ENCODE results near the gene CSPG5. TPM values are rescaled to one million over a fixed set of nuclear protein-coding genes. Genes with fewer than 3 reads are reported as not detected.
A peak's percentile ranks its signal among the peaks of the same experiment; 100 is the strongest.

The CSPG5 gene
- total and polyA plus RNA-seq, 7 experiments from 2014 or later = 0.10 to 0.51 (median 0.43) TPM; not detected in 3

DNA sequence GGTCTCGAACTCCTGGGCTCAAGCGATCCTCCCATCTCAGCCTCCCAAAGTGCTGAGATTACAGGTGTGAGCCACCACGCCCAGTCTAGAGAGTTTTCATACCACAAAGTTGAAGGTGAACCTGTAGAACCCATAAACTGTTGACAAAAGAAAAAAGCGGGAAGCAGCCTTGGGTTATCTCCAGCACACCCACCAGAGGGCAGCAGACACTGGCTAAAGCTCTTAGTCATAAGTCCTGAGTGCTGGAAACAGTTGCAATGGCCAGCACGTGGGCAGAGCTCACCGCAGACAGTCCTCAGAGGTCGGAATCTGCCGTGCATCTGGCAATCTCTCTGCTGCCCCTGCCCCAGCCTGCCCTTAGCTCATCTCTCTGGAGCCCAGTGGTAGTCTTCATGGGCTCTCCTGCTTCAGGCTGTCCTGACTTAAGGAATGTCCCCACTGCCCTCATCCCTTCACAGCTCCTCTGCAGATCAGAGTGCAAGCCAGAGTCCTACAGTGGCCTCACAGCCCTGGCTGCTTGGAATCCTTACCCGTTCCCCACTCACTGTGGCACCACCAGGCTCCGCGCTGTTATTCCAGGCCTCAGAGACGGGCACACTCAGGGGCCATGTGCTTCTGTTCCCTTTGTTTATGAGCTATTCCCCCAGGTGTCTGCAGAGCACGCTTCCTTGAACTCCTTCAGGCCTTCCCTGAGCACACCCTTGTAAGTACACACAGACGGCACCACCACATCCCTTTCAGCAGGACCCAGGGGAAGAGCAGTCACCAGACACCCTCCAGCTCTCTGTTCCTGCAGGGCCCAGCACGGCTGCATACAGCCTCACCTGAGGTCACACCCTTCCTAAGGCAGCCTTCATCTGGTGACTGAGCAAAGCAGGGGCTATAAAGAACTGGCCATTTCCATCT is 56.3 kb downstream of the CSPG5 start:
- intact Hi-C loops (cut with micrococcal nuclease) = loop anchor here (1.0 to 10.0 kb wide), 5 partner anchors 267 to 632 kb away; no protein-coding TSS in a partner anchor
- Histone ChIP-seq H3K9me3 (ENCODE audit: control insufficient read depth in 2 of 3, low read length in 3 of 3) (no peaks in the 10 kb centered on the region), H3K4me3 (ENCODE audit: low read length) (no peak overlapping the region), H3K36me3 (ENCODE audit: control insufficient read depth in 2 of 3, insufficient read depth in 3 of 3, low read length in 3 of 3) (no peaks in the 10 kb centered on the region), H3K4me1 (ENCODE audit: control insufficient read depth in 2 of 2, insufficient read depth in 2 of 2, low read length in 2 of 2) (no peaks in the 10 kb centered on the region), H3K27ac (ENCODE audit: low read depth, low read length) (no peak overlapping the region), H3K27me3 (ENCODE audit: control insufficient read depth in 2 of 2, insufficient read depth in 2 of 2, low read length in 2 of 2) (no peaks in the 10 kb centered on the region)
- peaks cover 0 to 8% (median 0%) of the 10 kb centered on the region in 5 donors for H3K27me3 Mint-ChIP-seq
- ChIA-PET CTCF (interaction anchor here (0.5 to 4.4 kb wide), 19 partner anchors 9 to 1963 kb away, joined by 3 to 36 read pairs (median 4); partner anchors contain the start of genes DHX30, ELP6 and SMARCC1), POLR2A (interaction anchor here (0.7 to 1.5 kb wide), 5 partner anchors 103 to 303 kb away, joined by 3 to 7 read pairs (median 4); no protein-coding TSS in a partner anchor)
- H3K27ac Mint-ChIP-seq = peak overlapping the region in 2 of 9 donors; percentile 15 to 67
- peaks cover 0 to 4% (median 0%) of the 10 kb centered on the region in 11 donors for H3K9me3 Mint-ChIP-seq
- no peaks in the 10 kb centered on the region for H3K36me3 Mint-ChIP-seq
- DNase-seq = peak; percentile 36 to 75 (median 60)
- peak; percentile 97 for ATAC-seq
- peaks cover 0 to 11% (median 0%) of the 10 kb centered on the region in 7 donors for H3K4me1 Mint-ChIP-seq
- no peak overlapping the region for H3K4me3 Mint-ChIP-seq

DNA sequence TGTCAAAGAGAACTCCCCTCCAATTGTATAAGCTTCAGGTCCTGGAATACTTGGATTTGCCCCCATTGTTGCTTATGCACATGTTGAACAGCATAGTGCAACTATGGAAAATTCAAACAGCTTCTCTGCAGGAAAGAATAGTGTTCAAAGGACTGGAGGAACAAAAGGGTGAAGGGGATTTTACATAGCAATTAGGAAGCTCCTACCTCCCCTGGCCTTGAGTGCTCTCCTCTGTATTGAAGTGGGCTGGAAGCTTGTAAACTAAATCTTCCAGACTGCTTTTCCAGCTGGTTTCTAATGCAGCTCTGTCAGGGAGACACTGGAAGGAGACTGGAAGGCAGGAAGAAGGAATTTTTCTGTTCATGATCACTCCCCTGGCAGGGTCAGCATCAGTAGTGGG is 57.9 kb downstream of the CSPG5 start:
- CTCF ChIA-PET = interaction anchor here (0.6 to 4.4 kb wide), 5 partner anchors 8 to 305 kb away, joined by 4 to 36 read pairs (median 5); no protein-coding TSS in a partner anchor
- Mint-ChIP-seq H3K36me3 (no peaks in the 10 kb centered on the region), H3K4me3 (no peak overlapping the region), H3K27me3 (peaks cover 0 to 9% (median 0%) of the 10 kb centered on the region in 5 donors), H3K4me1 (peaks cover 0 to 11% (median 0%) of the 10 kb centered on the region in 7 donors), H3K9me3 (peaks cover 0 to 1% (median 0%) of the 10 kb centered on the region in 11 donors), H3K27ac (no peak overlapping the region)
- ATAC-seq (no peak), DNase-seq (no peak)
- H3K27me3 ChIP-seq (ENCODE audit: control insufficient read depth in 2 of 2, insufficient read depth in 2 of 2, low read length in 2 of 2) = no peaks in the 10 kb centered on the region
- no peaks in the 10 kb centered on the region for H3K4me1 ChIP-seq (ENCODE audit: control insufficient read depth in 2 of 2, insufficient read depth in 2 of 2, low read length in 2 of 2)
- no peaks in the 10 kb centered on the region for H3K9me3 ChIP-seq (ENCODE audit: control insufficient read depth in 2 of 3, low read length in 3 of 3)
- H3K27ac ChIP-seq (ENCODE audit: low read depth, low read length) = no peak overlapping the region
- intact Hi-C loops (cut with micrococcal nuclease) = loop anchor here (10.0 kb wide), 1 partner anchor 634 kb away; no protein-coding TSS in a partner anchor
- no peak overlapping the region for H3K4me3 ChIP-seq (ENCODE audit: low read length)
- POLR2A ChIA-PET = interaction anchor here (0.6 to 0.7 kb wide), 2 partner anchors 9 to 71 kb away, joined by 3 read pairs; no protein-coding TSS in a partner anchor
- no peaks in the 10 kb centered on the region for H3K36me3 ChIP-seq (ENCODE audit: control insufficient read depth in 2 of 3, insufficient read depth in 3 of 3, low read length in 3 of 3)

DNA sequence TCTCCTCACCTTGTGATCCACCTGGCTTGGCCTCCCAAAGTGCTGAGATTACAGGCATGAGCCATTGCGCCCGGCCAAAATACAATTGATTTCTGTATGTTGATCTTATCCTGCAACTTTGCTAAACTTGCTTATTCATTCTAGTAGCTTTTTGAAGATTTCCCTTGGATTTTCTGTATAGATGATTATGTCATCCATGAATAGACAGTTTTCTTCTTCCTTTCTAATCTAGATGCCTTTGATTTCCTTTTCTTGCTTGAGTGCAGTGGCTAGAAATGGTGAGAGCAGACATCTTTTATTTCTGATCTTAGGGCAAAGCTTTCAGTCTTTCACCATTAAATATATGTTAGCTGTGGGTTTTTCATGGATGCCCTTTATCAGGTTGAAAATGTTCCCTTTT is 60.7 kb downstream of the CSPG5 start:
- Histone ChIP-seq H3K4me1 (ENCODE audit: control insufficient read depth in 2 of 2, insufficient read depth in 2 of 2, low read length in 2 of 2) (no peaks in the 10 kb centered on the region), H3K4me3 (ENCODE audit: low read length) (no peak overlapping the region), H3K27ac (ENCODE audit: low read depth, low read length) (no peak overlapping the region), H3K27me3 (ENCODE audit: control insufficient read depth in 2 of 2, insufficient read depth in 2 of 2, low read length in 2 of 2) (no peaks in the 10 kb centered on the region), H3K9me3 (ENCODE audit: control insufficient read depth in 2 of 3, low read length in 3 of 3) (no peaks in the 10 kb centered on the region), H3K36me3 (ENCODE audit: control insufficient read depth in 2 of 3, insufficient read depth in 3 of 3, low read length in 3 of 3) (peaks cover 0 to 7% (median 0%) of the 10 kb centered on the region in 3 experiments)
- ATAC-seq (no peak), DNase-seq (no peak)
- Mint-ChIP-seq H3K36me3 (no peaks in the 10 kb centered on the region), H3K4me1 (peaks cover 5 to 15% (median 10%) of the 10 kb centered on the region in 7 donors), H3K9me3 (peaks cover 0 to 5% (median 0%) of the 10 kb centered on the region in 11 donors), H3K27me3 (peaks cover 0 to 8% (median 0%) of the 10 kb centered on the region in 5 donors), H3K27ac (no peak overlapping the region), H3K4me3 (no peak overlapping the region)
- intact Hi-C loops (cut with micrococcal nuclease) = loop anchor here in 1 of 2 donors (10.0 kb wide), 1 partner anchor 1037 kb away; the partner anchor contains the start of gene PFKFB4
- ChIA-PET CTCF (interaction anchor here (0.7 to 0.8 kb wide), 2 partner anchors 94 to 97 kb away, joined by 4 to 5 read pairs; no protein-coding TSS in a partner anchor), POLR2A (no interaction called here)

GRCh38 chr3:47515864-47516319 is 62.8 kb downstream of the CSPG5 start:
- Histone ChIP-seq H3K27ac (ENCODE audit: low read depth, low read length) (no peak overlapping the region), H3K36me3 (ENCODE audit: control insufficient read depth in 2 of 3, insufficient read depth in 3 of 3, low read length in 3 of 3) (peaks cover 0 to 10% (median 0%) of the 10 kb centered on the region in 3 experiments), H3K27me3 (ENCODE audit: control insufficient read depth in 2 of 2, insufficient read depth in 2 of 2, low read length in 2 of 2) (no peaks in the 10 kb centered on the region), H3K4me1 (ENCODE audit: control insufficient read depth in 2 of 2, insufficient read depth in 2 of 2, low read length in 2 of 2) (peaks cover 0 to 11% of the 10 kb centered on the region in 2 donors), H3K4me3 (ENCODE audit: low read length) (no peak overlapping the region), H3K9me3 (ENCODE audit: control insufficient read depth in 2 of 3, low read length in 3 of 3) (no peaks in the 10 kb centered on the region)
- Mint-ChIP-seq H3K9me3 (peaks cover 0 to 5% (median 0%) of the 10 kb centered on the region in 11 donors), H3K27me3 (peaks cover 0 to 8% (median 0%) of the 10 kb centered on the region in 5 donors), H3K36me3 (no peaks in the 10 kb centered on the region), H3K27ac (peak overlapping the region in 3 of 9 donors; percentile 8 to 97 (median 72)), H3K4me3 (peak overlapping the region in 3 of 10 donors; percentile 17 to 48 (median 45)), H3K4me1 (peaks cover 6 to 30% (median 22%) of the 10 kb centered on the region in 7 donors)
- ChIA-PET POLR2A (interaction anchor here (0.6 to 0.7 kb wide), 3 partner anchors 13 to 1889 kb away, joined by 3 read pairs; no protein-coding TSS in a partner anchor), CTCF (no interaction called here)
- ATAC-seq (no peak), DNase-seq (no peak)
- intact Hi-C loops (cut with micrococcal nuclease) = loop anchor here in 1 of 2 donors (10.0 kb wide), 1 partner anchor 1039 kb away; the partner anchor contains the start of gene PFKFB4

DNA sequence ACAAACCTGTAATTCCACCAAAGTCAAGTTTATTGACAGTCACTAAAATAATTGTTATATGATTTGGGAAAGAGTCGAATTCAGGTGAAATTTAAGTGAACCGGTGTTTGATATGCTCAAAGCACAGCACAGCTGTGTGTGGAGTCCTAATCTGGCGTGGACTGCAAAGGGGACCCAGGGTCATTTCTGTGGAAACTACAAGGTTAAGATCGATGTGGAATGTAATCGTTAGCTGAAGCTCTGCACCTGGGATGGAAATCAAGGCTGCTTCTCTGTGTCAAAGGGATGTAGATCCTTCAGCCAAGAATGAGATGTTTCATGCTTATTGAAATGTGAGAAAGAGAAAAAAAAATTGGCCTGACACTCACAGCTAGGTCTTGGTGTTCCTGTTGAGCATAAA is 63.6 kb downstream of the CSPG5 start:
- no peak overlapping the region for H3K4me3 ChIP-seq (ENCODE audit: low read length)
- peaks cover 0 to 11% of the 10 kb centered on the region in 2 donors for H3K4me1 ChIP-seq (ENCODE audit: control insufficient read depth in 2 of 2, insufficient read depth in 2 of 2, low read length in 2 of 2)
- intact Hi-C loops (cut with micrococcal nuclease) = loop anchor here in 1 of 2 donors (10.0 kb wide), 1 partner anchor 1040 kb away; the partner anchor contains the start of gene PFKFB4
- Mint-ChIP-seq H3K36me3 (peaks cover 0 to 4% (median 0%) of the 10 kb centered on the region in 5 donors), H3K27ac (peak overlapping the region; percentile 8 to 97 (median 83)), H3K4me3 (peak overlapping the region in 9 of 10 donors; percentile 60 to 97 (median 77)), H3K4me1 (peaks cover 6 to 30% (median 25%) of the 10 kb centered on the region in 7 donors), H3K27me3 (peaks cover 0 to 8% (median 0%) of the 10 kb centered on the region in 5 donors), H3K9me3 (peaks cover 0 to 5% (median 0%) of the 10 kb centered on the region in 11 donors)
- no peaks in the 10 kb centered on the region for H3K9me3 ChIP-seq (ENCODE audit: control insufficient read depth in 2 of 3, low read length in 3 of 3)
- H3K36me3 ChIP-seq (ENCODE audit: control insufficient read depth in 2 of 3, insufficient read depth in 3 of 3, low read length in 3 of 3) = peaks cover 0 to 17% (median 0%) of the 10 kb centered on the region in 3 experiments
- no peak for ATAC-seq
- CTCF ChIA-PET = no interaction called here
- no peak overlapping the region for H3K27ac ChIP-seq (ENCODE audit: low read depth, low read length)
- no peaks in the 10 kb centered on the region for H3K27me3 ChIP-seq (ENCODE audit: control insufficient read depth in 2 of 2, insufficient read depth in 2 of 2, low read length in 2 of 2)
- no peak for DNase-seq
- POLR2A ChIA-PET = interaction anchor here (0.5 to 0.6 kb wide), 2 partner anchors 137 to 539 kb away, joined by 3 to 6 read pairs; partner anchors contain the start of gene CCDC12

All from naive thymus-derived CD4-positive, alpha-beta T cell (primary cell).